Measurements from ENCODE around the gene RACGAP1. TPM values are rescaled to one million over a fixed set of nuclear protein-coding genes. Genes with fewer than 3 reads are reported as not detected.

Gene RACGAP1
- total and polyA plus RNA-seq, 2 of the 8 experiments (the other 6 are each of a cell fraction or from before 2014, with no cell fraction given), result 18.0 to 66.3 TPM

GRCh38 chr12:50021031-50021430 lies 4.3 kb downstream of the RACGAP1 start:
- peaks cover 0 to 4% (median 0%) of the 10 kb centered on the region in 4 experiments; a peak in 2 of 8 replicates for H3K36me3 ChIP-seq (ENCODE audit: control insufficient read depth in 2 of 4, insufficient read depth in 4 of 4, low read length in 3 of 4)
- no peak overlapping the region for H2BK12ac ChIP-seq (ENCODE audit: low read depth, low read length)
- H3K27me3 ChIP-seq (replicated peaks in 1 of 4; ENCODE audit: control insufficient read depth in 3 of 4, extremely low read depth in 1 of 4, insufficient read depth in 3 of 4, low read length in 3 of 4), result no peaks in the 10 kb centered on the region
- peaks cover 0 to 82% of the 10 kb centered on the region in 2 experiments; a peak in 3 of 4 replicates for H3K79me2 ChIP-seq (ENCODE audit: control insufficient read depth in 1 of 2, insufficient read depth in 2 of 2, low read length in 2 of 2)
- H4K5ac ChIP-seq (ENCODE audit: insufficient read length, low read depth, low read length), result no peak overlapping the region
- no peak overlapping the region for H2AFZ ChIP-seq (ENCODE audit: low read length)
- H3K4me3 ChIP-seq (ENCODE audit: extremely low read depth in 1 of 4, insufficient read depth in 2 of 4, low read depth in 3 of 4, low read length in 4 of 4), result no peak overlapping the region
- H2BK120ac ChIP-seq (replicated peaks; ENCODE audit: low read depth, low read length), result no peak overlapping the region
- H4K20me1 ChIP-seq (replicated peaks in 1 of 2; ENCODE audit: control insufficient read depth in 1 of 2, insufficient read depth in 2 of 2, low read length in 2 of 2), result peaks cover 1 to 2% of the 10 kb centered on the region in 2 experiments
- H3K14ac ChIP-seq (ENCODE audit: insufficient read length), result no peak overlapping the region
- H2BK20ac ChIP-seq (ENCODE audit: low read length), result no peak overlapping the region
- H4K91ac ChIP-seq (replicated peaks; ENCODE audit: insufficient read length, low read length), result no peak overlapping the region
- H3K4me1 ChIP-seq (replicated peaks in 1 of 4; ENCODE audit: control insufficient read depth in 3 of 4, insufficient read depth in 4 of 4, low read length in 3 of 4), result peaks cover 0 to 2% (median 0%) of the 10 kb centered on the region in 4 experiments; a peak in 1 of 7 replicates
- H2BK5ac ChIP-seq (ENCODE audit: low read depth, low read length), result no peak overlapping the region
- H3K18ac ChIP-seq (ENCODE audit: extremely low read depth, low read length), result no peak overlapping the region
- no peak overlapping the region for H3K9ac ChIP-seq (replicated peaks in 1 of 4; ENCODE audit: extremely low read depth in 1 of 4, low read depth in 3 of 4, low read length in 3 of 4)
- H3K4me2 ChIP-seq (ENCODE audit: insufficient read depth in 1 of 2, low read depth in 2 of 2, low read length in 2 of 2), result no peak overlapping the region
- POLR2A ChIA-PET (ENCODE audit: partially characterized antibody), result interaction anchor here (0.7 to 1.3 kb wide), 3 partner anchors 11 to 193 kb away, joined by 3 to 4 read pairs (median 3); partner anchors contain the start of gene NCKAP5L
- H3K27ac ChIP-seq (ENCODE audit: low read depth, low read length), result no peak overlapping the region
- no peak overlapping the region for H3K56ac ChIP-seq (replicated peaks; ENCODE audit: insufficient read length, low read depth, low read length)
- DNase-seq (ENCODE audit: low read depth in 1 of 2, low spot score in 2 of 2) (no peak), FAIRE-seq (no peak)
- no peak overlapping the region for H4K8ac ChIP-seq (ENCODE audit: extremely low read depth, insufficient read depth, low read length)
- no peak overlapping the region for H2BK15ac ChIP-seq (ENCODE audit: low read length)
- H2AK5ac ChIP-seq (ENCODE audit: low read depth, low read length), result no peak overlapping the region
- H3K4ac ChIP-seq (replicated peaks; ENCODE audit: insufficient read length, low read depth, low read length), result no peak overlapping the region
- H3K79me1 ChIP-seq (ENCODE audit: low read depth, low read length), result peaks cover 5% of the 10 kb centered on the region
- CTCF ChIA-PET (ENCODE audit: partially characterized antibody), result interaction anchor here (0.5 to 6.4 kb wide), 10 partner anchors 9 to 681 kb away, joined by 3 to 37 read pairs (median 4); no protein-coding TSS in a partner anchor
- WGBS, 2 experiments (ENCODE audit: extremely low coverage in 1 of 2, insufficient coverage in 1 of 2, insufficient read length in 1 of 2, insufficient replicate concordance in 2 of 2, low coverage in 1 of 2, low lambda C conversion rate in 2 of 2, missing lambda C conversion rate in 1 of 2), result 97% methylated on average over 4 of the region's 4 CpGs; no CpG with 5 or more reads in 1 of the 2 experiments
- no peak overlapping the region for H3K23ac ChIP-seq (ENCODE audit: insufficient read length)
- H3K23me2 ChIP-seq (ENCODE audit: low read depth, low read length), result no peaks in the 10 kb centered on the region; the same call in none of the 2 replicates
- no peaks in the 10 kb centered on the region for H3K9me3 ChIP-seq (ENCODE audit: insufficient read depth in 2 of 2, low read depth in 1 of 2, low read length in 1 of 2)
- no peak for TF ChIP-seq FOSL1 (IDR thresholded peaks at IDR 0.05; ENCODE audit: insufficient read depth, low read depth, low read length)
- TF ChIP-seq EP300 (IDR thresholded peaks at IDR 0.05; ENCODE audit: borderline replicate concordance in 1 of 2, low read depth in 2 of 2, low read length in 2 of 2), result no peak
- TF ChIP-seq HDAC6 (IDR thresholded peaks at IDR 0.05; ENCODE audit: low read depth, low read length), result no peak
- TF ChIP-seq TBP (IDR thresholded peaks at IDR 0.05; ENCODE audit: low read depth, low read length), result no peak
- no peak for TF ChIP-seq NRF1 (IDR thresholded peaks at IDR 0.05; ENCODE audit: low read depth, low read length)
- TF ChIP-seq RAD21 (IDR thresholded peaks at IDR 0.05 in 1 of 2, conservative IDR thresholded peaks at IDR 0.05 in 1 of 2; ENCODE audit: low read depth in 2 of 2, low read length in 2 of 2), result no peak
- no peak for TF ChIP-seq TAF7 (optimal IDR thresholded peaks at IDR 0.05; ENCODE audit: borderline replicate concordance, low read depth, low read length)
- no peak for TF ChIP-seq CREB1 (IDR thresholded peaks at IDR 0.05)
- TF ChIP-seq JUND (IDR thresholded peaks at IDR 0.05; ENCODE audit: low read length), result no peak
- TF ChIP-seq CTCF (IDR thresholded peaks at IDR 0.05; ENCODE audit: control extremely low read depth in 1 of 3, insufficient read depth in 1 of 3, low read depth in 1 of 3, low read length in 3 of 3), result no peak
- no peak for TF ChIP-seq SP1 (IDR thresholded peaks at IDR 0.05; ENCODE audit: low read depth, low read length)
